Glutamatergic neuron (in vitro differentiated cells): ENCODE data around the gene ARSG. TPM values are rescaled to one million over a fixed set of nuclear protein-coding genes. Genes with fewer than 3 reads are reported as not detected.

Experiments
- DNase-seq: peaks from one replicate; pipeline ENCODE4 v3.0.0; 2022
- H3K27ac Mint-ChIP-seq: one replicate; pipeline ENCODE4 v1.8.0; 2020; ENCODE audit warnings: mild to moderate bottlenecking, mixed read lengths, inconsistent platforms; ENCODE audit not compliant: unreplicated experiment
- H3K27me3 Mint-ChIP-seq: one replicate; pipeline ENCODE4 v1.8.0; 2020; ENCODE audit warnings: mild to moderate bottlenecking, moderate library complexity, mixed read lengths, inconsistent platforms; ENCODE audit not compliant: unreplicated experiment
- H3K36me3 Mint-ChIP-seq: one replicate; pipeline ENCODE4 v1.8.0; 2020; ENCODE audit warnings: mild to moderate bottlenecking, mixed read lengths, inconsistent platforms; ENCODE audit not compliant: unreplicated experiment
- H3K4me1 Mint-ChIP-seq: one replicate; pipeline ENCODE4 v1.8.0; 2020; ENCODE audit warnings: mild to moderate bottlenecking, low read depth, mixed read lengths, inconsistent platforms; ENCODE audit not compliant: unreplicated experiment
- H3K4me3 Mint-ChIP-seq: one replicate; pipeline ENCODE4 v1.8.0; 2020; ENCODE audit warnings: mild to moderate bottlenecking, mixed read lengths, inconsistent platforms; ENCODE audit not compliant: unreplicated experiment
- H3K9me3 Mint-ChIP-seq: one replicate; pipeline ENCODE4 v1.8.0; 2020; ENCODE audit warnings: mild to moderate bottlenecking, moderate library complexity, mixed read lengths, inconsistent platforms; ENCODE audit not compliant: unreplicated experiment
- CTCF ChIP-seq: fragments of 200-600 bp; sonication (generic); IDR thresholded peaks from one replicate; pipeline ENCODE4 v1.5.0; 2021; ENCODE audit not compliant: partially characterized antibody, unreplicated experiment
- total RNA-seq: library from RNA; stranded (reverse); fragmentation: NEBNext Ultra II Directional; extraction: Animal tissue kit (Norgen Biotek cat#: 25700); gene quantifications from one replicate; pipeline ENCODE4 v1.2.1, GENCODE V29; 2021; ENCODE audit not compliant: unreplicated experiment

ARSG gene
- total RNA-seq, 1 donor from 2014 or later = 1.9 TPM

GRCh38 chr17:68441070-68441770, 149.9 kb downstream of the ARSG start:
- peaks cover under 1% of the 10 kb centered on the region for H3K27me3 Mint-ChIP-seq
- peaks cover 5% of the 10 kb centered on the region for H3K9me3 Mint-ChIP-seq
- DNase-seq = no peak
- TF ChIP-seq CTCF = no peak
- H3K4me1 Mint-ChIP-seq = peaks cover 30% of the 10 kb centered on the region
- peak overlapping the region; percentile 28 for H3K27ac Mint-ChIP-seq
- H3K36me3 Mint-ChIP-seq = no peaks in the 10 kb centered on the region
- H3K4me3 Mint-ChIP-seq = peak overlapping the region; percentile 40

DNA sequence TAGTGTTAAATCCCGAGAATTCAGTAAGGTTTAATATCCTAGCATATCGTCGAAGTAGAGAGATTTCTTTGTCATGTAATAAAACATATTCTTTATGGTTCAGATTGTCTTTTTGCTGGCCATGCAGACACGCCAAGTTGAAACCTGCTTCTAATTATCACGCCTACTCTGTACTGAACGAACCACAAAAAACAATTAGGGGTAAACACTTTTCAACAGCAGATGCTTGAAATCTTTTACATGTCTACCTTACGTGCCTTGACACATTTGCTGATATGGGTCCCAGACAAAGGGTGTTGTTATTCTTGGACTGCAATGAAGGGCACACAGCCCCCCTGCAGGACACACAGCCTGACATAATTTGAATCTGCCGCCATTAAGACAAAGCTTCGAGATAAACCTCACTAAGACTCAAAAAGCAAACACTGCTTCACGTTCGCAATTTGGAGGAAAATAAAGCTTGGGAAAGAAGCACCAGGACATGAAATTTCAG, 152.7 kb downstream of the ARSG start:
- Mint-ChIP-seq H3K36me3 (no peaks in the 10 kb centered on the region), H3K27ac (peak overlapping the region; percentile 68)

GRCh38 chr17:68445671-68446070, 154.4 kb downstream of the ARSG start:
- peaks cover 14% of the 10 kb centered on the region for H3K27me3 Mint-ChIP-seq
- TF ChIP-seq CTCF = no peak
- no peaks in the 10 kb centered on the region for H3K36me3 Mint-ChIP-seq
- no peak for DNase-seq
- peak overlapping the region; percentile 97 for H3K27ac Mint-ChIP-seq
- H3K9me3 Mint-ChIP-seq = peaks cover 13% of the 10 kb centered on the region
- peaks cover 61% of the 10 kb centered on the region for H3K4me1 Mint-ChIP-seq
- H3K4me3 Mint-ChIP-seq = peak overlapping the region; percentile 70

More for the DNA sequence above, 152.7 kb downstream of the ARSG start:
- Mint-ChIP-seq H3K4me1 (peaks cover 45% of the 10 kb centered on the region), H3K27me3 (peaks cover 11% of the 10 kb centered on the region), H3K4me3 (no peak overlapping the region), H3K9me3 (peaks cover 12% of the 10 kb centered on the region)
- no peak for DNase-seq
- TF ChIP-seq CTCF = no peak

DNA sequence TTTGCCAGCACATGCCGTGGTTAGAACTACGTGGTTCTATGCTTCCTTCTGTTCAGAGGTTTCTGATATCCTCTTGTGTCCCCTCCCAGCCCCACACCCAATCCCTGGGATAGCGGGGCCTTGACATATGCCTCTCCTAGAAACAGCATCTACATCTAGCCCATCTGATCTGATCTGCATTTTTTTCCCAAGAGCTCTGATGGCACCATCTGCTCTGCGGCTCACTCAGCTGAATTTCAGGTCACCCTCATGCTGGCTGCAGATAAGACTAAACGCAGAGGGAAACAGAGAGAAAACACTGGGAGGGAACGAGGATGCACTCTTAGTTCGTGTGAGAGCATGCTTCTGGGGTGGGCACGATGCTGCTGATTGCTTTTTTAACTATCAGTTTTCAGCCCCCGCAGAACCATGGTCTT, 155.3 kb downstream of the ARSG start:
- no peaks in the 10 kb centered on the region for H3K36me3 Mint-ChIP-seq
- H3K9me3 Mint-ChIP-seq = peaks cover 15% of the 10 kb centered on the region
- peak; percentile 73 for DNase-seq
- peaks cover 58% of the 10 kb centered on the region for H3K4me1 Mint-ChIP-seq
- peak overlapping the region; percentile 97 for H3K27ac Mint-ChIP-seq
- peaks cover 16% of the 10 kb centered on the region for H3K27me3 Mint-ChIP-seq
- no peak for TF ChIP-seq CTCF
- peak overlapping the region; percentile 65 for H3K4me3 Mint-ChIP-seq

DNA sequence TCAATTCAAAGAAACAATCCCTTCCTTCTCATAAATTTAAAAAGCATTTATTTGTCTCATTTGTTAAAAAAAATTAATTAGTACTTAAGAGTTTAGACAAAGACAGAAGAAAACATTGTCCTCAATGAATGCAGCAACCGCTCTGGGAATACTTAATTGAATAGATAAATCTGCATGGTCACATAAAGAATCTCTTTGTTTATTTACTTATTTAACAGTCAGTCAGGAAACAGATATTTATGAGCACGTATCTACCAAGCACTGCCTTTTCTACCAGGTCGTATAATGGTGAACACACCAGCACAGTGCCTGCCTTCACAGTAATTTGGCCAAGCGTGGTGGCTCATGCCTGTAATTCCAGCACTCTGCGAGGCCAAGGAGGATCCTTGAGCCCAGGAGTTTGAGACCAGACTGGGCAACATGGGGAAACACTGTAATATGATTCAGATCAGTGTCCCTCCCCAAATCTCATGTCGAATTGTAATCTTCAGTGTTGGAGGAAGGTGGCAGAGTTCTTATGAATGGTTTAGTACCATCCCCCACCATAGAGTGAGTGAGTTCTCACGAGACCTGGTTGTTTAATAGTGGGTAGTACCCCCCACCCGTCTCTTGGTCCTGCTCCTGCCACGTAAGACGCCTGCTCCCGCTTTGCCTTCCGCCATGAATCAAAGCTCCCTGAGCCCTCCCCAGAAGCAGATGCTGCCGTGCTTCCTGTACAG, 157.9 kb downstream of the ARSG start:
- peak overlapping the region; percentile 96 for H3K27ac Mint-ChIP-seq

More for the DNA sequence above, 157.9 kb downstream of the ARSG start:
- DNase-seq = no peak
- H3K36me3 Mint-ChIP-seq = no peaks in the 10 kb centered on the region
- peak overlapping the region; percentile 65 for H3K4me3 Mint-ChIP-seq
- H3K27me3 Mint-ChIP-seq = peaks cover 16% of the 10 kb centered on the region
- TF ChIP-seq CTCF = no peak
- peaks cover 65% of the 10 kb centered on the region for H3K4me1 Mint-ChIP-seq
- H3K9me3 Mint-ChIP-seq = peaks cover 19% of the 10 kb centered on the region
